Measurements from ENCODE around the gene ZNF451.

DNA sequence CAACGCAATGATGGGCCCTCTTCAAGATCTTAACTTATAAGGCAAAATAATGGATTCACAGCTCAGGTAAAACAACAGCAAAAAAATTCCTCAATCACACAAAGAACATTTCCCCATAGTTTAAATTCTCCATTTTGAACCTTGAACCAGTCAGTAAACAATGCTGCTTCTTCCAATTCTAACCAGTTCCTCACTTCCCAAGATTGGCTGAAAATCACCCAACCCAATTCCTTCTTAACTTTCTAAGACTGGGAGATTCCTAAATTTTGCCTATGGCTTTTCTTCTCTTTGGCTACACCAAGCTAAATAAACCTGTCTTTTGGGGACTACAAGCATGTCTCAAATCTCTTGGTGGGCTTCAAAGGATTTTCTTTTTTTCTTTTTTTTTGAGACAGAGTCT, 3.1 kb upstream of the ZNF451 start:
- TF ChIP-seq SP1 (IDR thresholded peaks at IDR 0.05), result no peak
- TF ChIP-seq ARNT (IDR thresholded peaks at IDR 0.05), result no peak
- no peak for TF ChIP-seq TARDBP (IDR thresholded peaks at IDR 0.05)
- TF ChIP-seq NFRKB (IDR thresholded peaks at IDR 0.05), result no peak
